ENCODE data around the gene SOHLH1. TPM values are rescaled to one million over a fixed set of nuclear protein-coding genes. Genes with fewer than 3 reads are reported as not detected.

SOHLH1 gene
- polyA plus RNA-seq, 1 of the 3 experiments (the other 2 are of a cell fraction) = not detected

GRCh38 chr9:135649508-135649907, 49.8 kb downstream of the SOHLH1 start:
- Histone ChIP-seq H3F3A (replicated peaks; ENCODE audit: insufficient read depth) (no peaks in the 10 kb centered on the region), H3K4me2 (no peak overlapping the region), H3K9me3 (no peaks in the 10 kb centered on the region), H3K4me1 (ENCODE audit: control insufficient read depth in 1 of 2, insufficient read depth in 2 of 2, low read depth in 1 of 2, low read length in 1 of 2) (no peaks in the 10 kb centered on the region), H3K27ac (ENCODE audit: low read depth in 2 of 2, low read length in 1 of 2) (no peak overlapping the region), H3K9me2 (no peaks in the 10 kb centered on the region), H3K9ac (no peak overlapping the region), H3K4me3 (ENCODE audit: low read depth in 2 of 2, low read length in 1 of 2) (no peak overlapping the region), H2AFZ (ENCODE audit: low read depth) (no peak overlapping the region), H3K79me2 (ENCODE audit: insufficient read depth) (no peaks in the 10 kb centered on the region), H3K36me3 (replicated peaks in 1 of 2; ENCODE audit: control insufficient read depth in 1 of 2, insufficient read depth in 2 of 2, low read length in 1 of 2) (no peaks in the 10 kb centered on the region), H3K27me3 (ENCODE audit: insufficient read depth) (no peaks in the 10 kb centered on the region), H4K20me1 (ENCODE audit: insufficient read depth) (no peaks in the 10 kb centered on the region)
- POLR2A ChIA-PET = no interaction called here
- CTCF ChIA-PET = no interaction called here
- DNase-seq = no peak
- WGBS (ENCODE audit: low lambda C conversion rate) = 47% methylated on average over 2 of the region's 2 CpGs
- TF ChIP-seq USF2 (IDR thresholded peaks at IDR 0.05; ENCODE audit: borderline replicate concordance, low read depth, low read length) (no peak), GABPA (IDR thresholded peaks at IDR 0.05; ENCODE audit: low read depth) (no peak), TAF1 (IDR thresholded peaks at IDR 0.05; ENCODE audit: borderline replicate concordance, low read depth, low read length) (no peak), RFX5 (IDR thresholded peaks at IDR 0.05; ENCODE audit: low read length) (no peak), FOXM1 (IDR thresholded peaks at IDR 0.05; ENCODE audit: low read depth) (no peak), IRF3 (IDR thresholded peaks at IDR 0.05; ENCODE audit: low read depth, low read length) (no peak), CTCF (IDR thresholded peaks at IDR 0.05) (no peak), EZH2phosphoT487 (IDR thresholded peaks at IDR 0.05; ENCODE audit: borderline replicate concordance, low read depth) (no peak)

- H3K79me2 ChIP-seq (ENCODE audit: insufficient read depth) = no peaks in the 10 kb centered on the region
- H4K20me1 ChIP-seq (ENCODE audit: insufficient read depth) = no peaks in the 10 kb centered on the region
- H3K9ac ChIP-seq = no peak overlapping the region
- ChIA-PET POLR2A (no interaction called here), CTCF (no interaction called here)
- 9% methylated on average over 10 of the region's 10 CpGs for WGBS (ENCODE audit: low lambda C conversion rate)
- H3K27me3 ChIP-seq (ENCODE audit: insufficient read depth) = no peaks in the 10 kb centered on the region
- no peak for DNase-seq
- H2AFZ ChIP-seq (ENCODE audit: low read depth) = no peak overlapping the region
- H3K4me2 ChIP-seq = no peak overlapping the region
- TF ChIP-seq REST (IDR thresholded peaks at IDR 0.05; ENCODE audit: low read depth, low read length) (no peak), FOXM1 (IDR thresholded peaks at IDR 0.05; ENCODE audit: low read depth) (no peak), CHD2 (IDR thresholded peaks at IDR 0.05; ENCODE audit: low read length, partially characterized antibody) (no peak), SMC3 (IDR thresholded peaks at IDR 0.05; ENCODE audit: low read depth, low read length) (no peak), POLR2AphosphoS5 (IDR thresholded peaks at IDR 0.05; ENCODE audit: low read depth, low read length) (no peak), NFIC (IDR thresholded peaks at IDR 0.05; ENCODE audit: borderline replicate concordance) (no peak), NRF1 (IDR thresholded peaks at IDR 0.05; ENCODE audit: low read depth, low read length) (no peak), TAF1 (IDR thresholded peaks at IDR 0.05; ENCODE audit: borderline replicate concordance, low read depth, low read length) (no peak), PBX3 (IDR thresholded peaks at IDR 0.05) (no peak)
- H3K27ac ChIP-seq (ENCODE audit: low read depth in 2 of 2, low read length in 1 of 2) = no peak overlapping the region
- H3K36me3 ChIP-seq (replicated peaks in 1 of 2; ENCODE audit: control insufficient read depth in 1 of 2, insufficient read depth in 2 of 2, low read length in 1 of 2) = no peaks in the 10 kb centered on the region
- H3K9me3 ChIP-seq = no peaks in the 10 kb centered on the region
- no peak overlapping the region for H3K4me3 ChIP-seq (ENCODE audit: low read depth in 2 of 2, low read length in 1 of 2)
- H3K9me2 ChIP-seq = no peaks in the 10 kb centered on the region
- H3F3A ChIP-seq (replicated peaks; ENCODE audit: insufficient read depth) = no peaks in the 10 kb centered on the region
- no peaks in the 10 kb centered on the region for H3K4me1 ChIP-seq (ENCODE audit: control insufficient read depth in 1 of 2, insufficient read depth in 2 of 2, low read depth in 1 of 2, low read length in 1 of 2)
Observed at GRCh38 chr9:135648494-135649410, 50.5 kb downstream of the SOHLH1 start.

All from SK-N-SH (cell line).